Measurements from ENCODE around the gene TAOK3.

GRCh38 chr12:118188690-118189371, 183.9 kb downstream of the TAOK3 start:
- no peak for TF ChIP-seq CTCF (IDR thresholded peaks at IDR 0.05; ENCODE audit: insufficient read depth, low read depth, low read length)
- TF ChIP-seq EZH2 (IDR thresholded peaks at IDR 0.05; ENCODE audit: insufficient read depth, low read length), result no peak

All from astrocyte (in vitro differentiated cells and primary cell).